ENCODE data around the gene KPNA4.

- no peak for TF ChIP-seq CTCF (IDR thresholded peaks at IDR 0.05)
- TF ChIP-seq POLR2A (IDR thresholded peaks at IDR 0.05), result no peak
These were observed 12.3 kb upstream of the KPNA4 start for GRCh38 chr3:160577556-160578195.
